HG02610 (cell line): ENCODE data around the gene THSD4.

ENCODE experiments used
- ATAC-seq: cut with Tn5 transposase; IDR thresholded peaks from one replicate; pipeline ENCODE4 v1.9.1; 2021; ENCODE audit warnings: mild to moderate bottlenecking, moderate library complexity; ENCODE audit not compliant: unreplicated experiment

Gene THSD4

GRCh38 chr15:71215126-71215894 lies 100.0 kb downstream of the THSD4 start:
- no peak for ATAC-seq

GRCh38 chr15:71218272-71218805 lies 103.1 kb downstream of the THSD4 start:
- ATAC-seq, result no peak

- ATAC-seq, result no peak
Measured at GRCh38 chr15:71219101-71219500, 103.8 kb downstream of the THSD4 start.

GRCh38 chr15:71219645-71220044 lies 104.4 kb downstream of the THSD4 start:
- no peak for ATAC-seq

- no peak for ATAC-seq
Measured at GRCh38 chr15:71220828-71221227, 105.6 kb downstream of the THSD4 start.

GRCh38 chr15:71221417-71221816 lies 106.1 kb downstream of the THSD4 start:
- ATAC-seq, result no peak

GRCh38 chr15:71223516-71223915 lies 108.2 kb downstream of the THSD4 start:
- ATAC-seq, result no peak

- ATAC-seq, result no peak
Measured at GRCh38 chr15:71224024-71224423, 108.8 kb downstream of the THSD4 start.

GRCh38 chr15:71225851-71226250 lies 110.6 kb downstream of the THSD4 start:
- no peak for ATAC-seq

- no peak for ATAC-seq
Measured at GRCh38 chr15:71226536-71227455, 111.5 kb downstream of the THSD4 start.

GRCh38 chr15:71228403-71228802 lies 113.1 kb downstream of the THSD4 start:
- no peak for ATAC-seq

GRCh38 chr15:71230303-71230702 lies 115.0 kb downstream of the THSD4 start:
- no peak for ATAC-seq

- ATAC-seq, result no peak
Measured at GRCh38 chr15:71231758-71232157, 116.5 kb downstream of the THSD4 start.

- no peak for ATAC-seq
Measured at GRCh38 chr15:71232411-71232810, 117.1 kb downstream of the THSD4 start.

- no peak for ATAC-seq
Measured at GRCh38 chr15:71237456-71238188, 122.4 kb downstream of the THSD4 start.

- no peak for ATAC-seq
Measured at GRCh38 chr15:71238926-71239325, 123.7 kb downstream of the THSD4 start.

GRCh38 chr15:71239592-71240364 lies 124.5 kb downstream of the THSD4 start:
- no peak for ATAC-seq

- ATAC-seq, result no peak
Measured at GRCh38 chr15:71242292-71242691, 127.0 kb downstream of the THSD4 start.

GRCh38 chr15:71244250-71244649 lies 129.0 kb downstream of the THSD4 start:
- ATAC-seq, result no peak

- no peak for ATAC-seq
Measured at GRCh38 chr15:71245588-71245987, 130.3 kb downstream of the THSD4 start.
